Pericardium fibroblast (primary cell): ENCODE data around the gene CLIP2. TPM values are rescaled to one million over a fixed set of nuclear protein-coding genes. Genes with fewer than 3 reads are reported as not detected.

Experiments used
- total RNA-seq: library from RNA; depleted of rRNA; stranded (reverse); fragments of >200 nt; gene quantifications from 2 replicates; pipeline ENCODE4 v1.2.3, GENCODE V29; 2015

Gene CLIP2
- total RNA-seq, result 17.5 and 28.3 TPM in 2 replicates

DNA sequence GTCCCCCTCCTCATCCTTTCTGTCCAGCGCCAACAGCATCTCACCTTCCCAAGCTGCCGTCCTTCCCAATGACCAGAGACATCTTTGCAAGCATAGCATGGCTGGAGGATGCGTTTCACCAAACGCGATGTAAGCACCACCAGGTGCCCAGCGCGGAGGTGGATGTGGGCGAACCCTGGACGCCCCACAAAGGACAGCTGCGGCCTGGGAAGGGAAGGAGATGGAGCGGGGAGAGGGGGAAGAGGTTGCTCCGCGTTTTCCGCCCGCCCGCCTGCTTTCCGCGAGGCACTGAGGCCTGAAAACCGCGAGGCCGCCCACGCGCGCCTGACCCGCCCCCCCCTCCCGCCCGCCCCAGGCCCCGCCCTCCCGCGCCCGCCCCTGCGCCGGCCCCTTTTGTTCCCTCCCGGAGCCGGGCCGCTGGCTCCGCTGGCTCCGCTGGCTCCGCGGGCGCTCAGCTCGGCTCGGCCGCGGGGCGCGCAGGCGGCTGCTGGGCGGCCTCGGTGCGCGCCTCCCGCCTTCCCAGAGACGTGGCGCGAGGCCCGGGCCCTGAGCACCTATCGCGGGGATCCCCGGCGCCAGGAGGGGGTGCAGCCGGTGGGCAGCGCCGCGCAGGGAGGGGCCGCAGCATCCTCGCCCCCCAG, at the start of gene CLIP2:
Gene CLIP2, plus strand, starts transcription at position 390 of the 641 bp plus-strand sequence. CDS start 28,140 bp downstream, outside the sequence.

GRCh38 chr7:74254129-74254857, 34.9 kb upstream of the CLIP2 start, which contains the start of gene RFC2:
Gene RFC2, minus strand, starts transcription at chr7:74254399. Its CDS starts 16 bp downstream, at chr7:74254383.

GRCh38 chr7:74453322-74454011, 164.3 kb downstream of the CLIP2 start, which contains the start of gene GTF2IRD1:
Gene GTF2IRD1, plus strand, starts transcription at chr7:74453906. Its CDS starts 54,175 bp downstream, at chr7:74508081.

Other genes with a start within 250 kb of the CLIP2 start
- gene LIMK1, start 205.6 kb upstream of the CLIP2 start, total RNA-seq, result 35.9 and 43.7 TPM in 2 replicates
- gene EIF4H, start 115.1 kb upstream of the CLIP2 start, total RNA-seq, result 225 and 249 TPM in 2 replicates
- gene LAT2, start 79.4 kb upstream of the CLIP2 start, total RNA-seq, result not detected in 2 replicates
- gene RFC2, start 35.0 kb upstream of the CLIP2 start, total RNA-seq, result 8.9 and 11.2 TPM in 2 replicates
- gene GTF2IRD1, start 164.5 kb downstream of the CLIP2 start, total RNA-seq, result 16.6 and 24.3 TPM in 2 replicates